ENCODE results near the gene BIRC6.

- TF ChIP-seq JUN (IDR thresholded peaks at IDR 0.05; ENCODE audit: low read depth, low read length), result no peak
- no peak for TF ChIP-seq POLR2AphosphoS5 (IDR thresholded peaks at IDR 0.05; ENCODE audit: low read depth, low read length)
- no peak for TF ChIP-seq TEAD4 (IDR thresholded peaks at IDR 0.05; ENCODE audit: low read depth, low read length)
- no peak for TF ChIP-seq TAF1 (IDR thresholded peaks at IDR 0.05; ENCODE audit: low read depth, low read length)
- no peak for TF ChIP-seq EZH2 (IDR thresholded peaks at IDR 0.05; ENCODE audit: low read depth, low read length, severe bottlenecking)
These were observed 309.9 kb downstream of the BIRC6 start for GRCh38 chr2:32666704-32667103.

Measured in H1 (cell line).